CD4-positive, alpha-beta T cell treated with Interferon gamma for 1 hour (primary cell): Measurements from ENCODE around the gene RHOBTB3.
A peak's percentile ranks its signal among the peaks of the same experiment; 100 is the strongest.
"Not testable (repeated sequence)": the region's sequence is repeated elsewhere in the genome, so short reads cannot be mapped to it uniquely, and the experiment has no call there.

Source experiments
- DNase-seq: peaks from one replicate; pipeline ENCODE4 v3.0.0-alpha.2; 2020

Gene RHOBTB3

DNA sequence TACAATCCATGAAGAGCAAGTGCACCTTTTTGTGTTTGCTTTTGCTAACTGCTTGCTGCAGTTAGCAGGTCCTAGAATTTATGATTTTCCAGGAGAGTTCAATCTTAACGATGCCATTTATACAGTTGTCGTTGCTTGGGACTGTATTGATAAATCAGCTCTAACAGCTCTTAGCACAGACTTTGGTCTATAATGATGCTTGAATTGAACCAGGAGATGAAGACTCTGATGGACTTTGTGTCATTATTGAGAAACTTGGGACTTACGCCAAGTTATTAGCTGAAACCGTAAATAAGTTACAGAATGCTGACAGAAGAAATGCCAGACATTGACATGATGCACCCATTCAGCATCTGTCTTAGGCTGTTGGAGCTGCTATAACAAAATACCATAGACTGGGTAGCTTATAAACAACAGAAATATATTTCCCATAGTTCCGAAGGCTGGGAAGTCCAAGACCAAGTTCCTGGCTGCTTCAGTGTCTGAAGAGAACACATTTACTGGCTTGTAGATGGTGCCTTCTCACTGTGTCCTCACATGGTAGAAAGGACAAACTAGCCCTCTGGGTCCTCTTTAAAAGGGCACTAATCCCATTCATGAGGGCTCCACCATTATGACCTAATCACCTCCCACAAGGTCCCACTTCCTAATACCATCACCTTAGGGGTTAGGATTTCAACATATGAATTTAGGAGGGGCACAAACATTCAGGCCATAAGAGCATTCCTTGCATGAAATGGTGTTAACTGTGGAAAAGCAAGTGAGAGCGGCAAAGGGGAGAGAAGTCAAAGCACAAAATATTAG lies 73.8 kb downstream of the RHOBTB3 start:
- DNase-seq = no peak

- no peak for DNase-seq
These were observed 75.6 kb downstream of the RHOBTB3 start for GRCh38 chr5:95806687-95807086.

- DNase-seq = no peak
These were observed 77.0 kb downstream of the RHOBTB3 start for GRCh38 chr5:95808013-95808685.

DNA sequence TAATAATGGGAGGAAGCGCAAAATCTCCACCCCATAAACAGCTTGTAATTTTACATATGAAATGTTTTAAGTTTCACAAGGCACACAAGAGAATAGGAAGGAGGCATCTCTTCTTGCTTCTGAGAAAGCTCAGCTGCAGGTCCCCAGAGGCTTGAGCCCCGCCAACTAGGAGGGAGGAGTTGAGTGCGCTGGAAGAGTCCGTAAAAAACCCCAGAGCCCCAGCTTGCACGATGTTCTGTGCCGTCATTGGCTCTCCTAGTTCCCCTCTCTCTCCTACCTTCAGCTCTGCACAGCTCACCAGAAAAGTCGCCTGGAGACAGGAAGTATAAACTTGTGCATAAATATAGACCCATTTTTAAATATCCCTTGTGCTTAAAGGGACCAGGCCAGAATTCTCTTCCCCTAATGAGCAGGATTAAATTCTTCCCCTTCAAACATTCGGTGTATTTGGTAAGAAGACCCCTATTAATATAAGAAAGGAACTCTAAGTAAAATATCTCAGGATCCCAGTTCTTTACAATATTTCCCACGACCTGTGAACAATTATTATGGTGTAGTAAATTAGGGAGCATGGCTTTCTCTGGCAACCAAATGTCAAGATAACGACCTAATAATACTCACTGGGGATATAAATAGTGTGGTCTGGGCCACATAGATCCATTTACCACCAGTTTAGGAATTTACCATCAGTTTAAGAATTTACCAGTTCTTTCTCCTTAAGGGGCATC lies 77.7 kb downstream of the RHOBTB3 start:
- DNase-seq = peak; percentile 86

DNA sequence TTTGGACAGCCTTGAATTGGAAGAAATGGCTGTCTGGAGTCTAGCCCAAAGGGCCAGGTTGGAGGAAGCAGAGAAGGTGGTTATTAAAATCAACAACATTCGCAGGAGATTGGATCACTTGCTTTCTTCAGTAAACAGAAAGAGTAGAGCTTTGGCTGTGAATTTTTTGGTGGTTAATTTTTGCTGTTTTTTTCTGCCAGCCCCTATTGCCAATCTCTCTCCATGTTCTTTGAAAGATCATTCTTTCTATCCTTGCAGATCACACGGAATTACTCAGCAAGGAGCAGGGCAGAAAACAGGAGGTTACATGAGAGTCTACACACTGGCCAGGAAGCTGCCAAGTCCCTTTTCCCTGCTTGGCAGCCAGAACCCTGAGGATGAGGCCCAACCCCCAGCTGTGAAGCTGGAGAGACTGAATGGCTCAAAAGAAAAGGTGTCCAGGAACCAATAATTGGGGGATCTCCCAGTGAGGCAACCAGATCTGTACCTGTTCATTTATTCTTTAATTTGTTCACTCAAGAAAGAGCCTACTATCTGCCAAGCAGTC lies 78.4 kb downstream of the RHOBTB3 start:
- DNase-seq = no peak

DNA sequence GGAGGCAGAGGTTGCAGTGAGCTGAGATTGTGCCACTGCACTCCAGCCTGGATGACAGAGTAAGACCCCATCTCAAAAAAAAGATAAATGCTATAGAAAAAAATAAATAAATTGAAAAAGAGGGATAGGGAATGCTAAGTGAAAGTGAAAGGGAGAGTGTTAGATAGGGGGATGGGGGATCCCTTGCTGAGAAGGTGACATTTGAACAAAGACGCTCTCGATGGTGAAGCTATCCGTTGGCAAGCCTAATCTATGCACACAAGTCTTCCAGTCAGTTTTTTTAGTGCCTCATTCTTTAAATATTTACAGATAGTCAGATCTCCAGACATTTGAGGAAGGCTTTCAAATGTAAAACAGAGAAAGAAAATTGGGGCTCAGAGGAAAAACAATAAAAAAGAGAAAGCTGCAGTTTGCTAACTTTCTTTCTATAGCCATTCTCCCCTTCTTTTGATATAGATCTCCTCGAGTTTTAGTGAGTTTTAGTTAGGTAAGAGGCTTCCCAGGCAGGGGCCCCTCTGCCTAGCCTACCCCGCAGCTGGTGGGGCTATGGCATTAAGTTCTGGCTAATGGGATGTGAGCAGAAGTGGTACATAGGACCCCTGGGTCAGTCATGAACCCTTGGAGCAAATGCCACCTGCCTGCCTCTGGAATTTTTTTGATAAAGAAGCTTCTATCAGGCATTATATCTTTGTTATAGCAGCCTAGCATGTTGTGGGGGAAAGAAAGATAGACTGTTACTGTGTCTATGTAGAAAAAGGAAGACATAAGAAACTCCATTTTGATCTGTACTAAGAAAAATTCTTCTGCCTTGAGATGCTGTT lies 79.4 kb downstream of the RHOBTB3 start:
- no peak for DNase-seq

- not testable (repeated sequence) for DNase-seq
These were observed 79.9 kb downstream of the RHOBTB3 start for GRCh38 chr5:95811126-95811423.

DNA sequence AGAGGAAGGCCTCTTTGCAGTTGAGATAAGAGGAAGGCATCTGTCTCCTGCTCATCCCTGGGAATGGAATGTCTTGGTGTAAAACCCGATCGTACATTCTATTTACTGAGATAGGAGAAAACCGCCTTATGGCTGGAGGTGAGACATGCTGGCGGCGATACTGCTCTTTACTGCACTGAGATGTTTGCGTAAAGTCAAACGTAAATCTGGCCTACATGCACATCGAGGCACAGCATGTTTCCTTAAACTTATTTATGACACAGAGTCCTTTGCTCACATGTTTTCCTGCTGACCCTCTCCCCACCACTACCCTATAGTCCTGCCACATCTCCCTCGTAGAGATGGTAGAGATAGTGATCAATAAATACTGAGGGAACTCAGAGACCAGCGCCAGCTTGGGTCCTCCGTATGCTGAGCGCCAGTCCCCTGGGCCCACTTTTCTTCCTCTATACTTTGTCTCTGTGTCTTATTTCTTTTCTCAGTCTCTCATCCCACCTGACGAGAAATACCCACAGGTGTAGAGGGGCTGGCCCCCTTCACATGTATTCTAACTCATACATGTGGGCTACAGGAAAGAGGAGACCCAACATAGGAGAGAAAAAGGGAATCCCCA lies 80.4 kb downstream of the RHOBTB3 start:
- not testable (repeated sequence) for DNase-seq

- no peak for DNase-seq
These were observed 80.9 kb downstream of the RHOBTB3 start for GRCh38 chr5:95812074-95812471.

DNA sequence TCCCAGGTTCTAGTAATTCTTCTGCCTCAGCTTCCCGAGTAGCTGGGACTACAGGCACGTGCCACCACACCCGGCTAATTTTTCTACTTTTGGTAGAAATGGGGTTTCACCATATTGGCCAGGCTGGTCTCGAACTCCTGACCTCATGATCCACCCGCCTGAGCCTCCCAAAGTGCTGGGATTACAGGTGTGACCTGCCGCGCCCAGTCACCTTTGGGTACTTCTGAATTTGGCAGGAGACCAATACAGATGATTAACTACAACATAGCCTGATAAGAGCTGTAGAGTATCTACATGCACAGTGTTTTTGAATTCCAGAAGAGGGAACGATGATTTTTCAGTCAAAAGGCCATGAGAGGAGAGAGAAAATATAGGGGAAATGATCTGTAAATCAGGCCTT lies 81.9 kb downstream of the RHOBTB3 start:
- DNase-seq = not testable (repeated sequence)

GRCh38 chr5:95815155-95815729 lies 84.1 kb downstream of the RHOBTB3 start:
- no peak for DNase-seq

DNA sequence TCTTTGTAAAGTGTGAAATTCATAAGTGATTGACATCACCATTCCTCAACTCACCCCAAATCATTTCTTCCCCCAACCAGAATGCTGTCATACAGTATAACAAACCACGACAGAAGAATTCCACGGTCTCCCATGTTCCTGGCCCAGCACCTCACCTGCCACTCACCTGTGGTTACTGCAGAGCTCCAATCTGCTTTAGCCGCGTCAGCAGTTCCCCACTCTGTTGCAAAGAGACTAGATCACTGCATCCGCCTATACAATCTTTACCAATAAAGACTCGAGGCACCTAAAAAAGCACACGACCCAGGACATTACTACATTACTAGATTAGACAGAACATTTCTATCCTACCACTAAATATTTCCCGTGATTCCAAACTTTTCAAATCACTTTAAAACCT lies 85.2 kb downstream of the RHOBTB3 start:
- DNase-seq = no peak

- DNase-seq = no peak
These were observed 85.6 kb downstream of the RHOBTB3 start for GRCh38 chr5:95816776-95817175.

- DNase-seq = no peak
These were observed 86.3 kb downstream of the RHOBTB3 start for GRCh38 chr5:95817430-95817829.

DNA sequence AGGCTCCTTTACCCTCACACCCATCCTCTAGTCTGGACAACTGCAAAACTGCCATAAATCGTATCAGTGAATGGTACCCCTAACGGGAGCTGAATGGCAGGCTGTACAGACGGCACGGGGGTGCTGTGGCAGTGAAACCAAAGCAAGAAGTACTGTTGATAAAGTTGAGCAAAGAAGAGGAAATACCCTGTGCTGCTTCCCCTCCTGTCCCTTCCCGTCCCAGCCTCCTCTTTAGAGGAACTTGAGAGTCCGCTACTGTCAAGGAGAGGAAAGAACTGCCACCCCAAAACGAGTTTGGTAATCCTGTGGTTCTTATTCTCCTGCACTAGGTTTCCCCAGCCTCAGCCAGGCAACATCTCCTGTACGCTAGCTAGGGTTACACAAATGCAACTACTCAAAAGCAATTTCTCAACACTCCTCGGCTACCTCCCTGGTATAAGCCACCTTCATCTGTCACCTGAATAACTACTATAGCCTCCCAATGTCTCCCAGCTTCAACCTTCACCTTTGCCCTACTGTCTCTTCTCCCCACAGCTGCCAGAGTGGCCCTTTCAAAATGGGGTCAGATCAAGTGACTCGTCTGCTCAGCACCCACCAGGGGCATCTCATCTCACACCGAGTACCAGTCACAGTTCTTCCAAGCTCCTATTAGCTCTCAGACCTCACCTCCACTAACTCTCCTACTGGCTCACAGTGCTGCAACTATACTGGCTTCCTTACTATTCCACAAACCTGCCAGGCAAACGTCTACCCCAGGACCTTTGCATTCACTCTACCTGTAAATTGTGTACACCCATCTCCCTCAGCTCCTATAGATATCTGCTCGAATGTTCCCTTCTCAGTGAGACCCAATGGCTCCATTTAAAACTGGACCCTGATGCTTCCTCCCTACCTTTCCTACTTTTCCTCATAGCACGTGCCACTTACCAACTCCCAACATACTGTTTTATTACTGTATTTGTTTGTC lies 87.3 kb downstream of the RHOBTB3 start:
- peak; percentile 57 for DNase-seq

- DNase-seq = no peak
These were observed 90.2 kb downstream of the RHOBTB3 start for GRCh38 chr5:95821110-95822021.

GRCh38 chr5:95822043-95822541 lies 91.0 kb downstream of the RHOBTB3 start:
- DNase-seq = peak; percentile 55

- DNase-seq = peak; percentile 34
These were observed 91.5 kb downstream of the RHOBTB3 start, which contains the start of gene GLRX for GRCh38 chr5:95822542-95823181. Gene GLRX (minus strand): TSS chr5:95822726. CDS start chr5:95822662, 64 bp downstream.
